ENCODE data around the gene KRTAP12-1.

The KRTAP12-1 gene

DNA sequence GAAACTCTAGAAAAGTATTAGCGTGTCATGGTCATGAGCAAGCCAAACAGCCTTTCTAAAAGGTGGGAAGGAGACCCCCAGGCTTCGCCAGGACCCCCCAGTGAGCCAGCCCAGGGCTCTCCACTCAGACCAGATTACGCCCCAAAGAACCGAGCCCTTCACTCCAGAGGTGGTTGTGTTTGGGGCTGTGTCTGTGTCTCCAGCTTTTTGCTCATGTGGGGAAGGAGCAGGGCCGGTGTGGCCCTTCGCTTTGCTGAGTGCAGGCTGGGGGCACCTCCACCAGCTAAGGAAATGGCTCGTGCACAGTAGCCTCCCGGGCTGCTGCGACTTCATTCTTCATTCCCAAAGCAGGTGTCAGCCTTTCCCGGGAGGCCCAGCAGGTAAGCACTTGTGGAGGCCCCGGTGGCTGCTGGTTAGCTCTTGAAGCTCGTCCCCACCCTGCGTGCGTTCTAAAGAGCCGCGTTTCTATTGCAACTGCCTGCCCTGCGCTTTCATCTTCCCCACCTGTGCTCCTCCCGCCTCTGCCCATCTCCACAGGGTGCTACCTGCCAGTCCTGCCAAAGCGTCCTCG is 28.9 kb upstream of the KRTAP12-1 start:
- DNase-seq = no peak

DNA sequence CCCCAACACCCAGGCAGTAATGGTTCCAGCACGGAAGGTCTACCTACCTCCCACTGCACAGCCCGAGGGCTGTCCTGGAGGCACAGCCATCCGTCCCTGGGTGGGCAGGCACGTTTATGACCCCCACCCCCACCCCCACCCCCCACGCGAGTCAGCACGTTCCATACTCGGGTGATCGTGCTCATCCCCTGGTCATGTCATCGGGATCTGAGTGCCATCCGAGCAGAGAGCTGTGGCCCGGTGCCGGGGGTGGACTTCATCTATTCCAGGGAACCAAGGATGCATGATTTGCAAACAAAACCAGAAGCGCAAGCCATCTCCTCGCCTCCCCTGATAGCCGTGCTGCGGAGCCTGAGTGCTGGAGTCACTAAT is 28.3 kb upstream of the KRTAP12-1 start:
- no peak for DNase-seq

DNA sequence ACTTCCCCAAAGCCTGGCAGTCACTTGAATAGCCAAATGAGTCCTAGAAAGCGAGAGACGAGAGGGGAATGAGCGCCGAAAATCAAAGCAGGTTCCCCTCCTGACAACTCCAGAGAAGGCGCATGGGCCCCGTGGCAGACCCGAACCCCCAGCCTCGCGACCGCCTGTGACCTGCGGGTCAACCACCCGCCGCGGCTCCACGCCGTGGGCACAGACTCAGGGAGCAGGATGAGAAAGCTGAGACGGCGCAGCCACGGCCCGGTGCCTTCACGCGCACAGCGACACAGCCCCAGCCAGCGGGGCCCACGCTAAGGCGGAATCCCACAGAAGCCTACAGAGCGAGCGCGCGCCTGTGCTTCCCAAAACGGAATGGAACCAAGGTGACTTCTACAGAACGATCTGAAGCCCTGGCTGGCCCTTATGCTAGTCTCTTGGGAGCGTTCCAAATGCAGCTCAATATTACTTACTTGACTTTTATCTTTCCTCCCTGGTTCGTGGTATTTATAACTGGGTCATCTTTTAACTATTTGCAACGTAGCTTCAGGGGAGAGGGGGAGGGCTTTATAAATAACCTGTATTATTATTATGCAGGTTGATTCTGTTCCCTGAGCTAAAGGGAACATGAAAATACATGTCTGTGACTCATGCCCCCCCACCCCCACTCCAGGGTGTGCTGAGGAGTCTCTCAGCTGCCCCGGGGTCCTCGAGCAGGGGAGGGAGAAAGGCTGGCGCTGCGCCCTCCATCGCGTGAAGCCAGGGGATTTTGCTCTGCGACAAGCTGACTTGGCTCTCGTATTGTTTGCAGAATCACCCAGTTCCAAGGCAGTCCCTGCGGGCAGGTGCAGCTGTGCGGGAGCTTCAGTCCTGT is 27.7 kb upstream of the KRTAP12-1 start:
- no peak for DNase-seq

DNA sequence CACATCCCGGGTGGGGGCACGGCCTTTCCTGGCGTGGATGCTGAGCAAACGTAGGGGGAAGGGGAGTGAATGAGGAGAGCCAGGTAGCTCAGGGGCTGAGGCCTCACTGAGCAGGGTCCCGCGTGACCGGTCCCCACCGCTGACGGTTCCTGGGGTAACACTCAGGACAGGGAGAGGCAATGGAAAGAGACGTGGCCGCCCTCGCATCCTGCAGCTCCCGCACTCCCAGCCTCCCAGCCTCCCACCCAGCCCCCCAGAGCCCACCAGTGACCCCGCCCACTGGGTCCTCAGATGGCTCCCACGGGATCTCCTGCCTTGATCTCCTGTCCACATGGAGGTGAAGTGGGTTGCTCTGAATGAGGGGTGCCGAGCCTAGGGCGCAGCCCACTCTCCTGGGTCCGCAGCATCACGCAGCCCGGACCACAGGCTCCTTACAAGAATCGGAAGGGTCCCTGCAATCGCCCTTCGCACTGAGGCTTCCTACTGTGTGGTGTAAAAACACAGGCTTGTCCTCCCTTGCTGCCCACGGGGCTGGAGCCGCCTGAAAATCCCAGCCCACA is 27.0 kb upstream of the KRTAP12-1 start:
- DNase-seq = no peak

DNA sequence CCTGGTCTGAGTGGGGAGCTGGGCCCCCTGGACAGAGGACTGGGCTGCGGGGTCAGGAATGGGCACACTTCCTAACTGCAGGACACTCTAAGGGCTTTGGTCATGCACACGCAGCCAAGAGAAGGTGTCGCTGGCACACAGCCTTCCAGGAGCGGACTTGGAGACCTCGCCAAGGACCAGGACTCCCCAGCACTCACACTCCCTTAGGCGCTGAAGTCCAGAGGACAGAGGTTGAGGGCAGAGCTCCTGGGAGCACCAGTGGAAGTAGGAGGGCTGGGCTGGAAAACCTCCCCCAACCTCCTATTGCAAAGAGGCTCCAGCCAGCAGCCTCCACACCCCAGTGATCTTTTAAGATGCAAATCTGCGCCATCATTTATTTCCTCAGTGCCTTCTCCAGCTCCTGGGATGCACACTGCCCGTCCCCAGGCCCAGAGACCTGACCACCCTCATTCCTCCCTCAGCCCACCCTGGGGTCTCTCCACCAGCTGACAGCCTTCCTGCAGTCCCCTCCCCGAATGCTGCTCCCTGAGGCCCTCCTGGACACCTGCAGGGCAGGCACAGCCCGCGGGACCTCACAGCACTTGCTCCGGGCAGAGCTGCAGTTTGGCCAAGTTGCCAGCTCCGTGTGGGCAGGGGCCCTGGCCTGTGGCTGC is 26.4 kb upstream of the KRTAP12-1 start:
- no peak for DNase-seq

DNA sequence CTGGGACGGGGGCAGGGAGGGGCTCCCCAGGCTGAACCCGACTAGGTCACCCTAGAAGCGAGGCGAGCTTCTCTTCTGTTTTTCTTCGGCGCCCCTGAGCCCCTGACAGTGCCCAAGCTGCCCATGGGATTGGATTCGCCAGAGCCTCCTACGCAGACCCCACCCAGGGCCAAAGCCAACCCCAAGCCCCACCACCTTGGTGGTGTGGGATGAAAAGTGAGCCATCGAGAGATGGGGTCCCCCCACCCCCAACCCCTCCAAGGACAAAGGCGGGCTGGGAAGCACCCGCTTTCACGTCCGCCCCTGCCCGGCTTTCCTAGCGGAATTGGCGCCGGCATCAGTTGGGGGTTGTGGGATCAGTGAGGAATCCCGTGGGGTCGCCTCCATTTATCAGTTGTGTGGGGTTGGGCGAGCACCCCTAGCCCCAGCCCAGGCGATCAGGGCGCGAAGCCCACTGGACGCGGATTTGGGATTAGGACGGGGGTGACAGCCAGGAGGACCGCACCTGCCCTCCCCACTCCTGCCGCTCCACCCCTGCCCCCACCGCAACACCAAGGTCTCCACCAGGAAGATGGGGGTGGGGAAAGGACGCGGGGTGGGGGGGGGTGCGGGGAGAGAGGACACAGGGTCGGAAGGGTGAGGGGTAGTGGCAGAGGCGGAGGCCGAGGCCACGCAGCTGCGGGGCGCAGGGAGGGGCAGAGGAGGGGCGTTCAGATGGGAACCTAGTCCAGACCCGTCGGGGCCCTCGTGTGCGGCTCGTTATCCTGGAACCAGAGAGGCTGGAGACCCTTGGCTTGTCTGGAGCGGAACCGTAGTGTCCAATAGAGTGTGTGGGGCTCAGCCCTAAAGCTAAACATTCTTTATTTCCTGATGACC is 25.0 kb upstream of the KRTAP12-1 start:
- DNase-seq = no peak

DNA sequence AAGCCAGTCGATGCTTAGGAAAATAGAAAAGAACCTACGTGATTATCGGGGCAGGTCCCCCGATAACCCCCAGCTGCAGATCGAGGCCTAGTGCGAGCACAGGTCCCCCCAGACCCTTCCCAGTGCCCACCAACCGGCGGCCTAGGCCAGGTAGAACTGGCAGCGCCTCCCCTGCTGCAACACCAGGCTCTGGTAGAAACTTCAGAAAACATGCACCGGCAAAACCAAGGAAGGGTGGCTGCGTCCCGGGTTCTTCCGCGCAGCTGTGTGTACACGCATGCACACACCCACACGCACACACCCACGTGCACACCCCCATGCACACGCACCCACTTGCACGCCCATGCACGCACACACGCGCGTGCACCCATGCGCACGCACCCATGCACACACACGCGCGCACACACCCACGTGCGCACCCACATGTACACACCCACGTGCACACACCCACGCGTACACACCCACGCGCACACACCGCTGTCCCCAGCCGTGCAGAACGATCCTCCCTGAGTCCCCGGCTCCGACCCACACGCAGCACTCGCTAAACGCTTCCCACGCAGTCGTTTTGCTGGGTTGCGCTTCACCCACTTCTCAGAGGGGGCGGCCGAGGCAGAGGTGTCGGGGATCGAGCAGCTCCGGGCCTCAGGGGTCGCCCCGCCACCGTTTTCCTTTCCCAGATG is 24.2 kb upstream of the KRTAP12-1 start:
- no peak for DNase-seq

DNA sequence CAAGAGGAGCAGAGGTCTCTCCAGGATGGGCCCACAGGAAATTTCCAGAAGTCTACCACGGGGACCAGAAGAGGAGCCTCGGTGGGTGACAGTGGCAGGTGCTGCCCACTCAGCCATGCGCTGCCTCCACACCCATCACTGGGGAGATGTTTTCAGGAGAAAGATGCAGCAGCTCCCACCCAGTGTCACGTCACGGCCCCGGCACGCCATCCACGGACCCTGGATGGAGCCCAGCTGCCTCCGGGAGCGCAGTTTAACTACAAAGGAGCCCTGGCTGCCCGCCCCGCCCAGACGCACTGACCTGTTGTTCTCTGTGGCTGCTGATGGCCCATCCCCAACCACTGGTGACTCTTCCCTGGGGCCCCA is 22.7 kb upstream of the KRTAP12-1 start:
- no peak for DNase-seq

DNA sequence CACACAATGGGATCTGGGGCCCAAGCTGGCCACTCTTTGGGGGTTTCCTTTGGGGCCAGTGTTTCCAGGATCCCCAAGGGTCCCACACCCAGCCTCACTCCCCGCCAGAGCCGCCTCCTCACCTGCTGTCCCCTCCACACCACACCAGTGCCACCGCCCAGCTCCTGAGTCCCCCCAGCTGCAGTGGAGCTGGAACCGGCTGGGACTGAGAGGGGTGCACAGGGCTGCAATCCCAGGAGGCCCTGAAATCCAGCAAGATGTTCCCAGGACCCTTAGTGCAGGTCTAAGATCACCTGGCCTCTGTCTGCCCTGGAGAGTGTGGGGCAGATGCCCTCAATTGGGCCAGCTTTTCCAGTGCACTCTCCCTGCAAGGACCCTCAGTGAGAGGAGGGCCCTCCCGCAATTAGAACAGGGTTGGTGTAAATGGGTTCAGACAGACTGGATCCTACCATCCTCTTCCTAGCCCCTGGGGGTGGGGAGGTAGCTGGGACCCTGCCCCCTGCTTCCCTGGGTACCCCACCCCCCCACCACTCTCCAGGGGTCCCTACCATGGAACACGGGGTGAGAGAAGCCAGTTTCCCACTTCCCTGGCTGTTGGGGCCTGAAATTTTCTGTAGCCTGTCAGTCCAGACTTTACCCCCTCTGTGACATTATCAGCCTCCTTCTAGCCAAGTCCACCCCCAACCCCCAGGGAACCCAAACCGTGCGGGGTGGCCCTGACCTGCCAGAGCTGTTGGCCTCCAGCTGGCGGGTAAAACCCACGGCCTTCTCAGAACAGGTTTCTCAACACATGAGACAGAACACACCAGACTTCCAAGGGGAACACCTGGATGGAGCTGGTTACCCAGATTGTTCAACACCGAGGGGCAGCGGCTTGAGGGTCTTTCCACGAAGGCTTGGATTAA is 22.0 kb upstream of the KRTAP12-1 start:
- no peak for DNase-seq

DNA sequence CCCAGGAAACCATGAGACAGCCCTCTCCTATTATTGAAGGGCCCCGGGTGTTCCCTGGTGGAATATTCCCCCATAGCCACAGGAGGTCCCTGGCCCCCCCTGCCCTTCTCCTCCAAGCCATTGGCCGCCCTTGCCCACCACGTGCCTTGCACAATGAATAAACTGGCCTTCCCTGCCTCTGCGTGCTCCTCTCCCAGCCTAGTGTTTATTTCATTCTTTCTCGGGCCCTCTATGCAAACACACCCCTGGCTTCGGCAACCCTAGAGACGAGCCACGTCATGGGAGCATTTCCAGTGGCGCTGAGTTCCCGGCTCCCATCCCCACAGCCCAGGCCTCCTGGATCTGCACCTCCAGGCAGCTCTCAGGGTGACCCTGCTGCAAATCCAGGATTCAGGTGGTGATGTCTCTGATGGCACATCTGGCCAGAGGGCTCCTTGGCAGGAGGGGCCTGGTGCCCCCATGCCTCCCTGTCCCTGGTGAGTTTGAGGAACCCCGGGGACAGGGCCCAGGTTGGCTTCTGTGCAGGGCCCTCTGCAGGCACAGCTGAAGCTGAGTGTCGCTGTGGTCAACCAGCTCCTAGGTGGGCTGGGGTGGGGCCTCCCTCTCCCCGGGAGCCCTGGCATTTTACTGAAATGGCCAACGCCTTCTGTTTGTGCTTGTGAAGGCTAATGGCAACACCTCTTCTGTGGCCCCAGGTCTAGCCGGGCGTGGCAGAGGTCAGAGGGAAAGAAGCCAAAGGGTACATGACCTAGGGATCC is 21.2 kb upstream of the KRTAP12-1 start:
- no peak for DNase-seq

DNA sequence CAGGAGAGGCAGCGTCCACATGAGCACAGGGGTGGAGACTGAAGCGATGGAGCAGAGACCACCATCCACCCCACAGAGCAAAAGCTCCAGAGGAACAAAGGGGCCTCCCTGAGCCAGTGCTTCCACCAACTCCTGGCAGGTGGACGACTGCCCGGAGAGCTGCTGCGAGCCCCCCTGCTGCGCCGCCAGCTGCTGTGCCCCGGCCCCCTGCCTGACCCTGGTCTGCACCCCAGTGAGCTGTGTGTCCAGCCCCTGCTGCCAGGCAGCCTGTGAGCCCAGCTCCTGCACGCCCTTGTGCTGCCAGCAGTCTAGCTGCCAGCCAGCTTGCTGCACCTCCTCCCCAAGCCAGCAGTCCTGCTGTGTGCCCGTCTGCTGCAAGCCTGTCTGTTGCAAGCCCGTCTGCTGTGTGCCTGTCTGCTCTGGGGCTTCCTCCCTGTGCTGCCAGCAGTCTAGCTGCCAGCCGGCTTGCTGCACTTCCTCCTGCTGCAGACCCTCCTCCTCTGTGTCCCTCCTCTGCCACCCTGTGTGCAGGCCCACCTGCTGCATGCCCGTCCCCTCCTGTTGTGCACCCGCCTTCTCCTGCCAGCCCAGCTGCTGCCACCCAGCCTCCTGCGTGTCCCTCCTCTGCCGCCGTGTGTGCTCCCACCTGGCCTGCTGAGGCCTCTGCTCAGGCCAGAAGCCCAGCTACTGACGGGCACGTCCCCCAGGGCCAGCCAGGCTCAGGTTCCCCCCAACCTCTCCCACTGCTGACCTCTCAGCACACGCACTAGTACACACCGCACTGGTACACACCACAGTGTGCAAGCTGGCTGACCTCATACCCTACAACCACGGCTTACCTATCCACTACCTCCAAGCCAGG is 20.4 kb upstream of the KRTAP12-1 start:
- no peak for DNase-seq

DNA sequence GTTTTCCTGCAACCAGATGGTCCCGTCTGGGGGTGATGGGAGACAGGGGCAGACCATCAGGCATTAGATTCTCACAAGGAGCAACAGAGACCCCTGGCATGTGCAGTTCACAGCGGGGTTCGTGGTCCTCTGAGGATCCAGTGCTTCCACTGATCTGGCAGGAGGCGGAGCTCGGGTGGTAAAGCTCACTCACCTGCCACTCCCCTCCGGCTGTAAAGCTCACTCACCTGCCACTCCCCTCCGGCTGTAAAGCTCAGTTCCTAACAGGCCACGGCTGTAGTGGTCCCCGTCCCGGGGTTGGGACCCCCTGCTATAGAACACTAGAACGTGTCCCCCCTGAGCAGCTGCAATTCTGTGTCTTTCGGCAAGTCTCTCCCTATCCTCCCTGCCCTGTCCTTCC is 19.6 kb upstream of the KRTAP12-1 start:
- DNase-seq = no peak

DNA sequence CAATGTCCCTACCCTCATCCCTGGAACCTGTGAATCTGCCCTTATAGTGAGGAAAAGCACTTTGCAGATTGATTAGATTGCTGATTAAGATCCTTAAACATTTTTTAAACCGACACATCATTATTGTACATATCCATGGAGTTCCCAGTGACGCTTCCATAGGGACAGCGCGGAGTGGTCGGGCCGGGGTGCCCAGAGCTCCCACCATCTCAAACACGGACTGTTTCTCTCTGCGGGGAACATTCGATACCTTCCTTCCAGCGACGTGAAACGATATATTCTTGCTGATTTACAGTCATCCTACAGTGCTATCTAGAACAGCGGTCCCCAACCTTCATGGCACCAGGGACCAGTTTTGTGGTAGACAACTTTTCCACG is 19.0 kb upstream of the KRTAP12-1 start:
- no peak for DNase-seq

DNA sequence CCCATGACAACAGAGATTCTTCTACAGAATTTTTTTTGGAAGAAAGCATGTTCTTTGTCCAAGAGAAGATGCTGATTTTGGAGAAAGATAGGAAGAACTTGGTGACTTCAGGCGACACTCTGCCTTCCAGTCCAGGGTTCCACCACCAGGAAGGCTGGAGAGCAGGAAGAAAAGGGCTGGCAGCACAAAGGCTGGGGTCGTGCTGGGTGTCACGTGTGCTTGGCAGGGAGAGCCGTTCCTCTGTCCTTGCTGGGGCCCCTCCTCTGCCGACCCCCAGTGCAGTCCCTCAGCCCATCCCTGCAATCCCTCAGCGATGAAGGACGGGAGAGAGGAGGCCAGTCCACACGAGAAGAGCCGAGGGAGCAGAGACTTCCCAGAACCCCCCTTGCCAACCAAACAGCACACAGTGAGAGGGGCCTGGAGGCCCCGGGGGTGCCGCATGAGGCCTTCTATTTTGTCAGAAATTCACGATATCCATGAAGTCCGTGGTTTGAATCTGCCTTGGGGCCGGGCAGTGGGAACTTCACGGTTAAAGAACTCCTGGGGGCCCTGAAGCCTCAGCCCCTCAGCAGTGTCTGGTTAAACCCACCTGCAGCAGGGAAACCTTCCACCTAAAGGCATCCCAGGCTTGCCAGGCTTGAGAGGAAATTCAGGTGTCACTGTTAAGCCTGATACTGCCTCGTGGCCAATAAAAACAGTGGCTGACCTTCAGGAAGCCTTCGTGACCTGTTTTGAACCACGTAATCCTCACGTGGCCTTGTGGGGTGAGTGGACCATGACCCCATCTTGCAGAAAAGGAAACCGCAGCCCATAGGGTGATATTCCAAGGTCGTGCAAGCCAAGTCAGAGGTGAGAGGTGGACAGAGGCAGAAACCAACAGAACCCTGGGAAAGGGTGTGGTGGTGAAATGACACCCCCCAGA is 18.4 kb upstream of the KRTAP12-1 start:
- no peak for DNase-seq

DNA sequence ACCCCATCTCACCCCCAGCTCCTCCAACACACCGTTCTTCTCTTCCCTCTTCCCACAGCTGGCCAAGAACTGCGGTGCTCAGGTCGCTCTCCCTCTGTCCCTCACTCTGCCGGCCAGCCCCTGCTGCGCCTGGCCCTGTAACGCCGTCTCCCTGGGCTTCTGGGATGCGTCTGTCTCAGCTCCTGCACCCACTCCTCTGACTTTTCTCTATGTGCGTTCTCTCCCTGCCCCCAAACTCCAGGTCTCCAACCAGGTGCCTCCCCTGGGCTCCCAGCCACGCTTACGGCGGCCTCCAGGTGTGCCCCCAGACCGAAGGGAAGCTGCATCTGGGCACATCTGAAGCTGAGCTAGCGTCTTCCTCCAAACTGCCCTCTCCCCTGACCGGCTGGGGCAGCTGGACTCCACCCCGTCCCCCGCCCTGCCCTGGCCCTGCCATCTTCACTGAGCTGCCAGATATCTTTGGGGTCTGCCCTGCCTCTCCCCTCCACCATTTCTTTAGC is 17.6 kb upstream of the KRTAP12-1 start:
- DNase-seq = no peak

DNA sequence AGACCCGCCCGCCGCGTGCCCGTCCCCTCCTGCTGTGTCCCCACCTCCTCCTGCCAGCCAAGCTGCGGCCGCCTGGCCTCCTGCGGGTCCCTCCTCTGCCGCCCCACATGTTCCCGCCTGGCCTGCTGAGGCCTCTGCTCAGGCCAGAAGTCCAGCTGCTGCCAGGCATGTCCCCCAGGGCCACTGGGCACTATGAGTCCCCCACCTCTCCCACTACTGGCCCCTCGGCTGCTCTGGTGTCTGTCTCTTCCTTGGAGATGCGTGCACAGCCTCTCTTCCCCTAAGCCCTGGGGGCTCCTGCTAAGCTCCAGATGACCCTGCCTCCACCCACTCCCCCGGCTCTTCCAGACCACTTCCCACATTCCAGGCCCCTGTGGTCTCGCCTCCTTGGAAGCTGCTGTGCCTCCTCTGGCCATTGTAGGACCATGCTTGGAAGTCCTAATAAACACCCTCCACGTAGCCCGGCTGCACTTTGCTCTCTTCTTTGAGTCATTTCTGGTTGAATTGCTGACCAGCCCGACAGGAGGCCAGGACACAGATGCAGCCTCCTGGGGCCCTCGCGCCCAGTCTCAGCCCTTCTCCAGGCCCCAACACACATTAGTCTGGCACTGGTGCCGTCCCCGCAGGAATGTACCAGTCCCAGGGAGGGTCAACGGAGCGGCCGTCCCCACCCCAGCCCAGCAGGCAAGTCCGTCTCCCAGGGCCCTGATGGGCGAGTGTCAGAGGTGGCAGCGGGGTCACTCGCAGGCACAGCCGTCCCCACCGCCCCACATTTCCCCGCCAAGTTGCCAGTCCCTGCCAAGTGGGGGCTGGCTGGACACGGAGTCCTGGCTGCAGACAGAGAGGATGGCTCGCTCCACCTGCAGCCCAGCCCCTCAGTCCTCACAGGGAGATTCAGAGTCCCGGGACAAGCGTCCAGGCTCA is 16.1 kb upstream of the KRTAP12-1 start:
- DNase-seq = no peak
